ENCODE results near the gene UHRF2. TPM values are rescaled to one million over a fixed set of nuclear protein-coding genes. Genes with fewer than 3 reads are reported as not detected.
A peak's percentile ranks its signal among the peaks of the same experiment; 100 is the strongest.

Gene UHRF2
- total and polyA plus RNA-seq, 9 of the 15 experiments (the other 6 are each of a cell fraction or from before 2014, with no cell fraction given) = 5.6 to 39.0 (median 20.1) TPM

DNA sequence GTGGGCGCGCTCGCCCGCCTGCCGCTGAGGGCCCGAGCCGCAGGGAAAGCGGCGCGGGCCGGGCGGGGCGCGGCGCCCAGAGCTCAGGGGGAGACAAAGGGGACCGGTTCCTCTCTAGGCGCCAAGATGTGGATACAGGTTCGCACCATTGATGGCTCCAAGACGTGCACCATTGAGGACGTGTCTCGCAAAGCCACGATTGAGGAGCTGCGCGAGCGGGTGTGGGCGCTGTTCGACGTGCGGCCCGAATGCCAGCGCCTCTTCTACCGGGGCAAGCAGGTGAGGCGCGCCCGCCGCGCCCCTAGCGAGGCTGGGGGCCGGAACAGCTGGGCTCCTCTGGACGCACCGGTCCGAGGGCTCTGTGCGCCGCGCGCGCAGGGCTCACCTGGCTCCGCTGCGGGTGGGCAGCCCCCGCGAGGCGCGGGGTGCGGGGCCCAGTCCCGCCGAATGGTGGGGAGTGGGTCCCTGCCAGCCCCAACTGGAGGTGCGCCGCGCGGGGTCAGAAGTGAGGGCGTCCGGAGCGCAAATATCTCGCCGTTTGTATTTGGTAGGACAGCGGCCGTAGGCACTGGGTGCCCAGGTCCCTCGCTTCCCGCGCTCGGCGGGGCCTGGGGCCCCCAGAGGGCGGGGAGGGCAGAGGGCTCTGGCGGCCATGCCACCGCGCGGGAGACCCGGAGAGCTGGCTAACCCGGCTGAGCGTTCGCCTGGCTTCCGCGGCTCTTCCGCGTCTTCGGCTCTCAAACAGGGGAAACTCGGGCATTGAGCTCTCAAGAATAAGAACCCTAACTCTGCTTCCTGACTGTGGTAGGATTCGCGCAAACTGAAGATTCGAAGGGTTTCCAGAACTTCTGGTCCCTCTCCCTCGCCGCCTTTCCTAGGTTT lies 607 bp downstream of the UHRF2 start (continued):
- TF ChIP-seq, protein P1, sequence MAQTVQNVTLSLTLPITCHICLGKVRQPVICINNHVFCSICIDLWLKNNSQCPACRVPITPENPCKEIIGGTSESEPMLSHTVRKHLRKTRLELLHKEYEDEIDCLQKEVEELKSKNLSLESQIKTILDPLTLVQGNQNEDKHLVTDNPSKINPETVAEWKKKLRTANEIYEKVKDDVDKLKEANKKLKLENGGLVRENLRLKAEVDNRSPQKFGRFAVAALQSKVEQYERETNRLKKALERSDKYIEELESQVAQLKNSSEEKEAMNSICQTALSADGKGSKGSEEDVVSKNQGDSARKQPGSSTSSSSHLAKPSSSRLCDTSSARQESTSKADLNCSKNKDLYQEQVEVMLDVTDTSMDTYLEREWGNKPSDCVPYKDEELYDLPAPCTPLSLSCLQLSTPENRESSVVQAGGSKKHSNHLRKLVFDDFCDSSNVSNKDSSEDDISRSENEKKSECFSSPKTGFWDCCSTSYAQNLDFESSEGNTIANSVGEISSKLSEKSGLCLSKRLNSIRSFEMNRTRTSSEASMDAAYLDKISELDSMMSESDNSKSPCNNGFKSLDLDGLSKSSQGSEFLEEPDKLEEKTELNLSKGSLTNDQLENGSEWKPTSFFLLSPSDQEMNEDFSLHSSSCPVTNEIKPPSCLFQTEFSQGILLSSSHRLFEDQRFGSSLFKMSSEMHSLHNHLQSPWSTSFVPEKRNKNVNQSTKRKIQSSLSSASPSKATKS (CRISPR knock-in tag; IDR thresholded peaks at IDR 0.05) = no peak
- TF ChIP-seq ZNF41 (CRISPR knock-in tag; conservative IDR thresholded peaks at IDR 0.05) = no peak
- no peak for TF ChIP-seq ZNF584 (CRISPR knock-in tag; IDR thresholded peaks at IDR 0.05; ENCODE audit: low read depth)
- TF ChIP-seq ADNP (tag; IDR thresholded peaks at IDR 0.05) = no peak
- TF ChIP-seq FIP1L1 (IDR thresholded peaks at IDR 0.05; ENCODE audit: low read depth, low read length, poor library complexity, severe bottlenecking) = peak; percentile 56
- no peak for TF ChIP-seq FOXA3 (CRISPR knock-in tag; conservative IDR thresholded peaks at IDR 0.05 in 1 of 2, IDR thresholded peaks at IDR 0.05 in 1 of 2)
- TF ChIP-seq, protein P2, sequence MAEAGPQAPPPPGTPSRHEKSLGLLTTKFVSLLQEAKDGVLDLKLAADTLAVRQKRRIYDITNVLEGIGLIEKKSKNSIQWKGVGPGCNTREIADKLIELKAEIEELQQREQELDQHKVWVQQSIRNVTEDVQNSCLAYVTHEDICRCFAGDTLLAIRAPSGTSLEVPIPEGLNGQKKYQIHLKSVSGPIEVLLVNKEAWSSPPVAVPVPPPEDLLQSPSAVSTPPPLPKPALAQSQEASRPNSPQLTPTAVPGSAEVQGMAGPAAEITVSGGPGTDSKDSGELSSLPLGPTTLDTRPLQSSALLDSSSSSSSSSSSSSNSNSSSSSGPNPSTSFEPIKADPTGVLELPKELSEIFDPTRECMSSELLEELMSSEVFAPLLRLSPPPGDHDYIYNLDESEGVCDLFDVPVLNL (CRISPR knock-in tag; IDR thresholded peaks at IDR 0.05; ENCODE audit: low read depth) = no peak
- no peak for TF ChIP-seq IRF2 (CRISPR knock-in tag; IDR thresholded peaks at IDR 0.05)
- TF ChIP-seq CHCHD3 (CRISPR knock-in tag; IDR thresholded peaks at IDR 0.05) = no peak
- TF ChIP-seq, protein P3, sequence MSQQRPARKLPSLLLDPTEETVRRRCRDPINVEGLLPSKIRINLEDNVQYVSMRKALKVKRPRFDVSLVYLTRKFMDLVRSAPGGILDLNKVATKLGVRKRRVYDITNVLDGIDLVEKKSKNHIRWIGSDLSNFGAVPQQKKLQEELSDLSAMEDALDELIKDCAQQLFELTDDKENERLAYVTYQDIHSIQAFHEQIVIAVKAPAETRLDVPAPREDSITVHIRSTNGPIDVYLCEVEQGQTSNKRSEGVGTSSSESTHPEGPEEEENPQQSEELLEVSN (IDR thresholded peaks at IDR 0.05; ENCODE audit: borderline replicate concordance in 1 of 2, extremely low read depth in 1 of 2, insufficient read depth in 1 of 2, insufficient read length in 1 of 2, low read depth in 1 of 2, low read length in 1 of 2, poor library complexity in 1 of 2, severe bottlenecking in 1 of 2) = peak; percentile 2 to 34
- TF ChIP-seq POLR2G (IDR thresholded peaks at IDR 0.05; ENCODE audit: low read depth, low read length) = peak; percentile 64
- TF ChIP-seq ZNF408 (CRISPR knock-in tag; IDR thresholded peaks at IDR 0.05; ENCODE audit: low read depth) = no peak
- no peak for TF ChIP-seq CAMTA2 (CRISPR knock-in tag; conservative IDR thresholded peaks at IDR 0.05)
- no peak for TF ChIP-seq YBX1 (IDR thresholded peaks at IDR 0.05)
